ENCODE measurements around the gene MB.
"Not testable (repeated sequence)": the region's sequence is repeated elsewhere in the genome, so short reads cannot be mapped to it uniquely, and the experiment has no call there.

Gene MB

GRCh38 chr22:35638410-35638809, 21.3 kb upstream of the MB start:
- no peak overlapping the region for H3K27ac ChIP-seq
- no peak for DNase-seq (ENCODE audit: low read depth, low spot score)

GRCh38 chr22:35638001-35638400, 20.9 kb upstream of the MB start:
- no peak for DNase-seq (ENCODE audit: low read depth, low spot score)
- no peak overlapping the region for H3K27ac ChIP-seq

- no peak for DNase-seq (ENCODE audit: low read depth, low spot score)
- no peak overlapping the region for H3K27ac ChIP-seq
These were observed 20.1 kb upstream of the MB start for GRCh38 chr22:35637254-35637653.

- DNase-seq (ENCODE audit: low read depth, low spot score) = no peak
- no peak overlapping the region for H3K27ac ChIP-seq
These were observed 17.9 kb upstream of the MB start for GRCh38 chr22:35634943-35635540.

- H3K27ac ChIP-seq = no peak overlapping the region
- DNase-seq (ENCODE audit: low read depth, low spot score) = no peak
These were observed 16.9 kb upstream of the MB start for GRCh38 chr22:35634015-35634414.

GRCh38 chr22:35633520-35633919, 16.4 kb upstream of the MB start:
- no peak for DNase-seq (ENCODE audit: low read depth, low spot score)
- no peak overlapping the region for H3K27ac ChIP-seq

GRCh38 chr22:35632935-35633334, 15.8 kb upstream of the MB start:
- H3K27ac ChIP-seq = no peak overlapping the region
- no peak for DNase-seq (ENCODE audit: low read depth, low spot score)

- no peak overlapping the region for H3K27ac ChIP-seq
- no peak for DNase-seq (ENCODE audit: low read depth, low spot score)
These were observed 14.5 kb upstream of the MB start for GRCh38 chr22:35631597-35631996.

GRCh38 chr22:35630891-35631290, 13.8 kb upstream of the MB start:
- no peak for DNase-seq (ENCODE audit: low read depth, low spot score)
- H3K27ac ChIP-seq = no peak overlapping the region

GRCh38 chr22:35630387-35630793, 13.3 kb upstream of the MB start:
- H3K27ac ChIP-seq = no peak overlapping the region
- DNase-seq (ENCODE audit: low read depth, low spot score) = no peak

GRCh38 chr22:35629406-35630216, 12.5 kb upstream of the MB start:
- peak; percentile 83 for DNase-seq (ENCODE audit: low read depth, low spot score)

GRCh38 chr22:35628732-35629131, 11.6 kb upstream of the MB start:
- no peak for DNase-seq (ENCODE audit: low read depth, low spot score)
- H3K27ac ChIP-seq = peak overlapping the region; percentile 86

More at GRCh38 chr22:35629406-35630216, 12.5 kb upstream of the MB start:
- H3K27ac ChIP-seq = peak overlapping the region; percentile 86

- H3K27ac ChIP-seq = peak overlapping the region; percentile 86
- DNase-seq (ENCODE audit: low read depth, low spot score) = no peak
These were observed 10.3 kb upstream of the MB start for GRCh38 chr22:35627267-35628041.

- H3K27ac ChIP-seq = no peak overlapping the region
- DNase-seq (ENCODE audit: low read depth, low spot score) = no peak
These were observed 8.8 kb upstream of the MB start for GRCh38 chr22:35625763-35626432.

GRCh38 chr22:35624547-35624946, 7.4 kb upstream of the MB start:
- H3K27ac ChIP-seq = no peak overlapping the region
- no peak for DNase-seq (ENCODE audit: low read depth, low spot score)

GRCh38 chr22:35623885-35624284, 6.8 kb upstream of the MB start:
- not testable (repeated sequence) for H3K27ac ChIP-seq; DNase-seq (ENCODE audit: low read depth, low spot score)

- H3K27ac ChIP-seq = no peak overlapping the region
- DNase-seq (ENCODE audit: low read depth, low spot score) = no peak
These were observed 5.2 kb upstream of the MB start for GRCh38 chr22:35622191-35622913.

- no peak for DNase-seq (ENCODE audit: low read depth, low spot score)
These were observed 4.3 kb upstream of the MB start for GRCh38 chr22:35621451-35621850.

GRCh38 chr22:35620624-35621251, 3.6 kb upstream of the MB start:
- DNase-seq (ENCODE audit: low read depth, low spot score) = no peak
- no peak overlapping the region for H3K27ac ChIP-seq

More at GRCh38 chr22:35621451-35621850, 4.3 kb upstream of the MB start:
- H3K27ac ChIP-seq = no peak overlapping the region
